ENCODE results near the gene OCLN. TPM values are rescaled to one million over a fixed set of nuclear protein-coding genes. Genes with fewer than 3 reads are reported as not detected.
"Not testable (repeated sequence)": the region's sequence is repeated elsewhere in the genome, so short reads cannot be mapped to it uniquely, and the experiment has no call there.

OCLN gene
- total RNA-seq, 1 experiment from 2014 or later = 24.4 TPM

DNA sequence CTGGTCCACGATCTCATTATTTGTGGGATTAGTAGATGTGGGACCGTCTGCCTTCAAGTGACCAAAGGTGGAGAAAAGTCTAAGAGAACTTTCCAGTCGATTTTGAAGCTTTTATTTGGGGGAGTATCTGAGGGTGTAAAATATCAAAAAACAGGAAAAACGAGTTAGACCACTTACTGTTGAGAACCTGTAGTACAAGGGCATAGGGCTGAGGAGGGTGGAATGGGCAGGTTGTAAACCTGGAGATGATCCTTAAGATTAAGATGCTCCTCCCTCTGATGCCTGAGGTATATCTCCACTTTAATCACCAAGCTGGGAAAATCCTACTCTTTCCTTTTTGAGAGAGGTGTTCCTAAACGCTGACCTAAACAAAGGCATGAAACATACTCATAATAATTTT, 35.4 kb downstream of the OCLN start:
- DNase-seq (ENCODE audit: low read depth) = no peak

DNA sequence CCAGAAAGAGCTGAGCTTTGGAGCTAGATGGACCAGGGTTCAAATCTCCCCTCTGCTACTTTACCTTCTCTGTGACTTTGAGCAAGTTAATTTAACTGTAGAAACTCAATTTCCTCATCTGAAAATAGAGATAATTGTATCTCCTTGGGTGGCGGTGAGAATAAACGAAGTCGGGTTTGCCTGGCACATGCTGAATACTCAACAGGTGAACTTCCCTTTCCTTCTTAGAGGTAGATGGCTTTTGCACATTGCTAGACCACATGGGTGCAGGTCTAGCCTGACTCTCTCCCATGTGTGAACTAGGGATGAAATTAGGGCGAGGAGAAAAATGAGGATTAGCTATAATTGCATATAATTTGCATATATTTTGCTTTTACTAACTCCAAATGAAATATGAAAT, 36.0 kb downstream of the OCLN start:
- DNase-seq (ENCODE audit: low read depth) = no peak

GRCh38 chr5:69530561-69531405, 38.2 kb downstream of the OCLN start:
- no peak for DNase-seq (ENCODE audit: low read depth)

DNA sequence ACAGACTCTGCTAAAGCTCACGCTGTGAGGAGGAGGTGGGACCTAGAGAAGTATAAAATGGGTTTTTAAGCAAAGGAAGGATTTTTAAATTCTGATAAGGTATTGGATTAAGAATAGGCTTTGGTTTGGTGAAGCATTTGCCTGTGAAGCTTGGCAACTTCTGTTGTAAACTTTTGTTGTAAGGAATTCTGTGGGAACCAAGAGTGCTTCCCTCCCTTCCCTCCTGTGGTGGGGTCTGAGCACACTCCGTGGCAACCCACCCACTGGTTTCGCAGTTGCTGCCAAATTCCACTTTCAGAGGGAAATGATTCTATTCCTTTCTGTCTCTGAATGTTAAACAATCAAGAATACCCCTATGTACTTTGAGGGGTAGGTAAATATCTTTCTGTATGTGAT, 38.8 kb downstream of the OCLN start:
- DNase-seq (ENCODE audit: low read depth) = no peak

GRCh38 chr5:69537911-69538310, 45.3 kb downstream of the OCLN start:
- DNase-seq (ENCODE audit: low read depth) = not testable (repeated sequence)

DNA sequence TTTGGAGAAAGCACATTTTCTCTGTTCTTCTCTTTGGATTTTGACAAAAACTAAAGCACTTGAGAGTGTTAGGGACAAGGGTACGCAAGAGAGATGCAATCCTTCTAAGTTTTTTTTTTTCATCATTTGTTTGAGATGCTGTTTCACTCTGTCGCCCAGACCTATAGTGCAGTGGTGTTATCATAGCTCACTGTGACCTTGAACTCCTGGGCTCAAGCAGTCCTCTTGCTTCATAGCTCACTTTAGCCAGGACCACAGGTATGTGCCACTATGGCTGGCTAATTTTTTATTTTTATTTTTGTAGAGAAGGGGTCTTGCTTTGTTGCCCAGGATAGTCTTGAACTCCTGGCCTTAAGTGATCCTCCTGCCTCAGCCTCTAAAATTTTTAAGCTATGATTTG, 46.1 kb downstream of the OCLN start:
- not testable (repeated sequence) for DNase-seq (ENCODE audit: low read depth)

DNA sequence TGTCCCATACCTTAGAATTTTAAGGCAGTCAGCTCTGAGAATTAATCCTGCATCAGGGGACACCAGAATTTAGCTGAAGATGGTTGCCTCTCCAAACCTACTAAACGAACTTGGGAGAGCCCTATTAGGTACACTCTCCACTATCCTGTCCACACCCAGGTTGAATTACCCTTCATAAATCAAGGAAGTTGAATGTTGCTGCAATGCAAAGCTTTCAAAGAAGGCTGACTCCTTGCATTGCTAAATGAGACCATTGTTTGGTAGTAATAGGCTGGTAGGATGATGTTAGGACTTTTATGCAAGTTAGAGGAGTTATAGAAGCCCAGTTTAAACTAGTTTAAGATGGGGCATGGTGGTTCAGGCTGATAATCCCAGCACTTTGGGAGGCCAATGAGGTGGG, 48.8 kb downstream of the OCLN start:
- DNase-seq (ENCODE audit: low read depth) = not testable (repeated sequence)

GRCh38 chr5:69542838-69543618, 50.4 kb downstream of the OCLN start:
- DNase-seq (ENCODE audit: low read depth) = not testable (repeated sequence)

DNA sequence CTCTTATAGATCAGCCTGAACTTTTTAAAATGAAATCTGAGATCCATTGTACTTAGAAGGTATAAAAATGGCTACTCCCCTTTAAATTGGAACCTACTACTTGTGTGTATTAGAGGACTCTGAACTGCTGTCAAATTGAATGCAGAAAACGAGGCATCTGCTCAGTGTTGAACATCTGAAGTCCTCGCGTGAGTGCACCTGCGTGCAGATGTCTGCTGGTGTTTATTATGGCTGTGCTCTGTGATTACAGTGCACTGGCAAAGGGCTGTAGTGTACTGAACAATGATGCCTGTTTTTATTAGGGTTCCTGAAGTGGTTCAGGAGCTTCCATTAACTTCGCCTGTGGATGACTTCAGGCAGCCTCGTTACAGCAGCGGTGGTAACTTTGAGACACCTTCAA, 52.0 kb downstream of the OCLN start:
- not testable (repeated sequence) for DNase-seq (ENCODE audit: low read depth)

GRCh38 chr5:69559908-69560330, 67.3 kb downstream of the OCLN start, which contains the start of gene GTF2H2C:
TSS of gene GTF2H2C (plus strand) at chr5:69560191. CDS start at chr5:69565133, 4,942 bp downstream.
- DNase-seq (ENCODE audit: low read depth) = peak; percentile 76

- DNase-seq (ENCODE audit: low read depth) = peak; percentile 19
Measured at GRCh38 chr5:69560587-69561431, 68.2 kb downstream of the OCLN start.

- DNase-seq (ENCODE audit: low read depth) = not testable (repeated sequence)
Measured at GRCh38 chr5:69566172-69566571, 73.6 kb downstream of the OCLN start.

GRCh38 chr5:69568072-69568471, 75.5 kb downstream of the OCLN start:
- not testable (repeated sequence) for DNase-seq (ENCODE audit: low read depth)

GRCh38 chr5:69583356-69583755, 90.8 kb downstream of the OCLN start:
- not testable (repeated sequence) for DNase-seq (ENCODE audit: low read depth)

DNA sequence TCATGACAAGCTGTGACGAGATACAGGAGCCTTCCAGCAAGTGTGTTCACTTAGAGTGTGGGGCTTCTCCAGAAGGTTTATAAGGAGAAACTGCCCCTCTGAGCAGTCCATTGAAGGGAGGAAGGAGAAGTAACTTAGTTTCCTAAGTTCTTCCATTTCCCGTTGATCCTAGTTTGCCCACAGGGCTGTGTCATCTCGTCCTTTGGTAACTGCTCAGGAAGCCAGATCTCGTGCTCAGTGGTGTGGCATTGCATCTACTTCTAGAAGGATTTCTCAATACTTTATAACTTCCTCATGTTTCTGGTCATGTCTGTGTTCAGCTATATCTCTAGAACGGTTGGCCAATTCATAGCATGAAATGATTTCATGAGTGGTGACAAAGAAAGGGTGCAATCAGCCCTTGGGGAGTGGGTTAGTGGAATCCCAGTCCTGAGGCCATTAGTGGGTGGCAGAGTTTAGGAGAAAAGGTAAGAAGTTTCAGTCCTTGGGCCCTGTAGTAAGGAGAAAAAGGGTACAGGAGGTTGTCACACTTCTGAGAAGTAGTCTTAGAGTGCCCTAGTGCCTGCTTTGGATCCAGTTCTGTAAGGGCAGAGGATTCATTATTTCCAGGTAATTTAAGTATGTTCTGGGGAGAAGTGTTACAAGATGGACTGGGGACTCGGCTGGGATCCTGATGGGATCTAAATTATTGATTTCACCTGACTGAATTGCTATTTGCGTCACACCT, 103.7 kb downstream of the OCLN start:
- DNase-seq (ENCODE audit: low read depth) = not testable (repeated sequence)

GRCh38 chr5:69601947-69602346, 109.4 kb downstream of the OCLN start:
- DNase-seq (ENCODE audit: low read depth) = not testable (repeated sequence)

GRCh38 chr5:69606839-69607238, 114.2 kb downstream of the OCLN start:
- not testable (repeated sequence) for DNase-seq (ENCODE audit: low read depth)
